Hepatic stellate cell (primary cell): ENCODE results near the gene TMEM232.
A peak's percentile ranks its signal among the peaks of the same experiment; 100 is the strongest.

Experiments used
- DNase-seq: peaks from one replicate; pipeline ENCODE4 v3.0.0; 2011; ENCODE audit warnings: low spot score

Gene TMEM232

DNA sequence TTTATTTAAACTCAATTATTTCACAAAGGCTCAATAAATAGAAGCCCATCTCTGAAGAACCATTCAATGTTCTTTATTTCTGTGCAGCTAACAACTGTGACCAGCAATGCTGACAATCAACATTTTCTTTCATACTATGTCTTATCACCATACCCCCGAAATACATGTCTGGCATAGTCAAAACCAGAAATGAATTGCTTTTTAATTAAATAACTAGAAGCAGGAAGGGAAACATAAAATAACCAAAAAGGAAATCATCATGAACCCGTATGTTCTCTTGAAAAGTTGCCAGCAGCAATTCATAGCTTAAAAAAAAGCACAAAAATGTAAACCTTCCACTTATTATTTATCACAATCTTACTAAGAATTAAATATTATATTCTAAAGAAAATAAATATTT is 212.4 kb downstream of the TMEM232 start:
- DNase-seq = no peak

DNA sequence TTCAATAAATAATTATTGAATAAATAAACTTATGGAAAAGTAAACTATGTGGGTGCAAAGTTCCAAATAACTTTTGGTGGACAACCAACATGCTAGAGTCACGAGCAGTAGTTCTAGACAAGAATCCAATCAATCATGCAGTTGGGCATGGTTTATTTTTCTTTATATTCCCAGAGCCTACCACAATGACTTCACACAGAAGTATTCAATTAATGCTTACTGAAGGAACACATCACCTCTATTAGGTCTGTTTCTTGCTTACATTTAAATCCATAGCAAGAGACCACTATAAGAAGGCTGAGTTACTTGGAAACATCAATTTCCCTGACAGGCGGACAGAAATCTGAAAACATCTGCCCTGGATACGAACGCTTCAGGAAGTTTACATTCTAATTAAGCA is 214.2 kb downstream of the TMEM232 start:
- no peak for DNase-seq

DNA sequence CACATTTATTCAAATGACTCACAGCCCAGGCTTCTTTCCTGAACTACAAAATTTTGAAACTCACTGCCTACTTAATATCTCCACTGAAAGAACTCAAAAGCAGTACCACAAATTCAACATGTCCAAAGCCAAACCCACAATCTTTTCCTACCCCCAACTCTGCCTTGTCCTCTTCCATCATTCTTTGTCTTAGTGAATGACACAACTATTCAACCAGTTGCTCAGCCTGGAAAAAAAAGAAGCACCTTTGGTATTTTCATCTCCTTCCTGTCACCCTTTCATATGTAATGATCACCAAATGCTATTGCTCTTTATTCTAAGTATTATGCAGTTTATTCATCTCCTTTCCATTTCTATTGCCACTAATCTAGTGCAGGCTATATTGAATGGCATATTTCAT is 216.3 kb downstream of the TMEM232 start:
- DNase-seq = no peak

DNA sequence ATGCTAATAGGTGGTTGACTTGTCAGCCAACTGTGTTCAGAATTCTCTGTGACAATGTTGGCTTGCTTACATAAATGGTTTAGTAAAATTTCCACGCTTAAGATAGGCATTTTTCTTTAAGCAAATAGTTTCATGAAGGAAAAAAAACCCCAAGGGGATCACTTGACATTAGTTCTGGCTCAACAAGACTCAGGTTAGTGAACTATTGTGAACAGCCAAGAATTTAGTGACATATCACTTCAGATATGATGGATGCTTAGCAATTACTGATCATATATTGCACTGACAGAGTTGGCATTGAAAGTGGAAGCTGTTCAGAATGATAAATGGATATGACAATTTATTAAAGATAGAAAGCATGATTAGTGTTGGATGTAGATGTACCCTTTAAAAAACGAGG is 218.5 kb downstream of the TMEM232 start:
- DNase-seq = no peak

DNA sequence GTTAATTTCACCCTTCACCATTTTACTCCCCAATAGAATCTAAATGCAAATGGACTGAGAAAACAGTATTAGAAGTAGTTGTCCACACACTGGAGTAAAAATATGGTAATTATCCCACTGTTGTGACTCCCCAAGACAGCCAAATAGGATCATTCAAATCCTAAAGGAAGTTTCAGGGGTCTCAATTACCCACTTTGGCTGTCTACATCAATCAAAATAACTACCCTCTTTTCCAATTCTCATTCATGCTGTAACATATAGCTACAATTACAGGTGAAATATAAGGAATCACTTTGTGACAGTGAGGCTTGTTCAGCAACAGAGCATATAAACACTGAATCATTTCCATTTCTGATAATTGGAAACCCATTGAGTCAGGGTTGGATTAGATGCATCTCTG is 220.1 kb downstream of the TMEM232 start:
- no peak for DNase-seq

- DNase-seq = no peak
Observed at GRCh38 chr5:110496276-110496675, 230.2 kb downstream of the TMEM232 start.

DNA sequence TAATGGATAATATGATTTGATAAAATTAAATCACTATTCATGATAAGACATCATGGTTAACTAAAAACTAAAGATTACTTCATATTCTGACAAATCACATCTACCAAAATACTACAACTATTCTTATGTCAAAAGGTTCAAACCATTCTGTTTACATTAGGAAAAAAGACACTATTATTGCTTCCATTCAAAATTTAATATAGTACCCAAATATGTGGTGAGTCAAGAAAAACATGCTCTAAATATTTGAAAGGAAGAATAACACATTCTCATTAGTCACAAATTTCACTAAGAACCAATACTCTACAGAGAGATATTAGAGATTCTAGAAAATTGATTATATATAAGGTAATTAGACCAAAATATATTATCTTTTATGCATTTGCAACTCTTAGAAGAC is 234.0 kb downstream of the TMEM232 start:
- no peak for DNase-seq

GRCh38 chr5:110478895-110479294 is 247.6 kb downstream of the TMEM232 start:
- peak; percentile 21 for DNase-seq

GRCh38 chr5:110477911-110478310 is 248.6 kb downstream of the TMEM232 start:
- no peak for DNase-seq

DNA sequence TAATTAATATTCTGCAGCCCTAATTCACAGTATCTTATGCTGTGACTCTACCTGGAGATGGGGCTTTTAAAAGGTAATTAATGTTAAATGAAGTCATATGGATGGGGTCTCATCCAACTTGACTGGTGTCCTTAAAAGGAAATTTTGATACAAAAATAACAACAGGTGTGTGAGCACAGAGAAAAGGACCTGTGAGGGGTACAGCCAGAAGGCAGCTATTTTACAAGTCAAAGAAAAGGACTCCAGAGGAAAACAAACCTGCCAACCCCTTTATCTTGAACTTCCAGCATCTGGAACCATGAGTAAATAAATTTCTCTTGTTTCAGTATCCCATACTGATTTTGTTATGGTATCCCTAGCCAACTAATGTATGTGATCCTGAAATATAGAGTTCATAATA is 250.3 kb downstream of the TMEM232 start:
- no peak for DNase-seq

DNA sequence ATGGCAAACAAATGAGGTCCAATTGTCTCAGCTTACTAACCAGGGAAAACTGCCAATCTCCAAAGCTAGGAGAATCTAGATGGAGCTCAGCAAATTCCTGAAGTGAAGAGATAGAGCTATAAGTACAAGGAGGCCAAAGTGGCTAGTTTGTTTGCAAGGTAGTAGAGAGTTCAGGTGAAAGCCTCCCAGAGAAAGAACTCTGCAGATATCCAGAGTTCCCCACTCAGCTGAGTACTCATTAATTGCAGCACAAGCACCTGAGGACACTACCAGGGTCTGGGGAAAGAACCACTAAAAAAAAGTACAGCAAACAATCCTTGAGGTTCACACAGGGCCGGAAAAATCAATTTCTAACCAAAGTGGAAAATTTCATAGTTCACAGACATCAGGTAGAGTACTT is 250.9 kb downstream of the TMEM232 start:
- DNase-seq = no peak

DNA sequence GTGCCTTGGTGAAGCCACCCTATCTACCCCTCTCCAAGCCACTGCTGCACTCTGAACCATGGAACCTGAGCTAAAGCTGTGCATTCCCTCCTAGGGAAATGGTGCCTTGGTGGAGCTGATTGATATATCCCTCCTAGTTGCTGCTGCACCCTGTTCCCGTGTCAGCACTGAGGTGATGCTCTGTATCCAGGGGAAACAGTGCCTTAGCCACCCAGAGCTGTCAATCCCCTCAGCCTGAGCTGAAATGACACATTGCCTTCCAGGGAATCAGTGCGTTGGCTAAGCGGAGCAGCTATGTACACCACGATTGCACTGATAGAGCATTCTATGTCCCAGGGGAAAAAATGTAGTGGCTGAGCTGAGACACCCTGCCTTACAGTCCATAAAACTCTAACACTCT is 257.0 kb downstream of the TMEM232 start:
- no peak for DNase-seq

DNA sequence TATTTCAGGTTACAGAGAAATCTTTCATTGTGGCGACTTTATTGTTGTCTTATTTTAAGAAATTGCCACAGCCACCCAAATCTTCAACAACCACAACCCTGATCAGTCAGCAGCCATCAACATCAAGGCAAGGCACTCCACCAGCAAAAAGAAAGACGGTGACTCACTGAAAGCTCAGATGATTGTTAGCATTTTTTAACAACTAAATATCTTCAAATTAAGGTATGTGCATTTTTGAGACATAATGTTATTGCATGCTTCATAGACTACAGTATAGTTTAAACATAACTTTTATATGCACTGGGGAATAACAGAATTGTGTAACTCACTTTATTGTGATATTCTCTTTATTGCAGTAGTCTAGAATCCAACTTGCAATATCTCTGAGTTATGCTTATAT is 263.4 kb downstream of the TMEM232 start:
- peak; percentile 6 for DNase-seq

GRCh38 chr5:110460837-110461236 is 265.6 kb downstream of the TMEM232 start:
- no peak for DNase-seq

DNA sequence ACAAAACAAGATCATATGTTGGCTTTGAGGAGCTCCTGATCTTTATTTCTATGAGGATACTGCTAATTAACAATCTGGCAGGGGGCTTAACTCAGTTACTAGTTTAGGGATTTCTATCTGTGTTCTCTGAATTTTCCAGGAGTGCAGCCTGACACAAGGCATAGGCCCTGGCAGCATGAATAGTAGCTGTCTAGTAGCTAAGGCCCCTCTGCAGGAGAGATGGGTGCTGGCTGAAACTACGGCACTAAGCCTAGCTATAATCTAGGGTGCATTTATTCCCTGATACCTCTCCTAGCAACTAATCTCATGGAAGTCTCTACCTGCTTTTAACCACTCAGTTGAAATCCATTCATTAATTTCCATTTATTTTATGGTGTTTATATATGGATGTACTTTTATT is 268.2 kb downstream of the TMEM232 start:
- no peak for DNase-seq

DNA sequence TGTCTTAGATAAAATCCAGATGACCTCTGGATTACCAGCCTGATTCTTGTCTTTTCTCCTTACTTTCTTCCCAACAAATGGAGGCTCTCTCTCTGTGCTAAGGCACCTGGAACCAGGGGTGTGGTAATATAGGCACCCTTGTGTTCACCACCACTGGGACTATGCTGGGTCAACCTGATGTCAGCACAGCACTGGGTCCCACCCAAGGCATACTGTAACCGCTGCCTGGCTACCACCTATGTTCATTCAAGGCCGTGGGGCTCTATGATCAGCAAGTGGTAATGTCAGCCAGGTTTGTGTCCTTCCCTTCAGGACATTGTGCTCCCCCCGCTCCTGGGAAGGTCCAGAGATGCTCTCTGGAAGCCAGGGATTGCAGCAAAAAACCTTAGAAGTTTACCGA is 283.6 kb downstream of the TMEM232 start:
- DNase-seq = no peak

DNA sequence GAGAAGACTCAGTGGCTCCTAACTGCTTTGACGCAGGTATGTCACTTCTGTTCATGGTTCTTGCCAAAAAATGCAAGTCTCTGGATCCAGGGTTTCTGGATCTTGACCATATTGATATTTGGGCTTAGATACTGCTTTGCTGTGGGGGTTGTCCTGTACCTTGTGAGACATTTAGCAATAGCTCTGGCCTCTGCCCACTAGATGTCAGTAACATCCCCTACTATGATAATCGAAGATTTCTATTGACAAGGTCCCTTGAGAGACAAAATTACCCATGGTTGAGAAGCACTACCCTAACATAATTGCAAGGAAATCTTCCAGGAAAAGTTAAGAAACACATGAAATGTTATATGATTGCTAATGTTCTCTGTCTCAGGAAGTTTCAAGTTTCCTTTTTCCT is 285.4 kb downstream of the TMEM232 start:
- peak; percentile 3 for DNase-seq

DNA sequence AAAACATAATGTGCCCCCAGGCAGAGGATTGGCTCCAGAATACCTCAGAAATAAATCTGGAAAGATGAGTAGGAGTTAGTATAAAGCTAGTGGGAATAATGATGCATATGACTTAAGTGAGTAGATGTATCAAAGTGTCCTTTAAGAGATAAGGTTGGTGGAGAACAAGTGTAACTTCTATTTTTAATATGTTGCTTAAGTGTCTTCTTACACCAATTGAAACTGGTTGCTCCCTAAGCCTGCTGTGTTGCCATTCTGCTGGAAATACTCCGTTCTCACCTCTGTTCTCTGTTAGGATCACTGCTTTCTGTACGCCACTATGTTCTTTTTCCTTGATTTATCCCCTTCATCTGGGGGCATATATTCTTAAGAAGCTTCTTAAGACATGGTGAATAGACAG is 286.4 kb downstream of the TMEM232 start:
- no peak for DNase-seq

GRCh38 chr5:110439296-110439695 is 287.2 kb downstream of the TMEM232 start:
- no peak for DNase-seq

DNA sequence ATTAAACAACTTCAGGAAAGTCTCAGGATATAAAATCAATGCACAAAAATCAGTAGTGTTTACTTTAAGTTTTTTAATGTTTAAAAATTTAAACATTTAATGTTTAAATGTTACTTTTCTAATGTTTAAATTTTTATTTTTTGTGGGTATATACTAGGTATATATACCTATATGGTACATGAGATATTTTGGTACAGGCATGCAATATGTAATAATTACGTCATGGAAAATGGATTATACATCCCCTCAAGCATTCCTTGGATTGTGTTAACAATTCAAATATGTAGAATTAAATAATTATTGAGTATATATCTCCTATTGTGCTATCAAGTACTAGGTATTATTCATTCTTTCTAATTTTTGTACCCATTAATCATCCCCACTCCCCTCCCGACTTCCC is 291.3 kb downstream of the TMEM232 start:
- no peak for DNase-seq

DNA sequence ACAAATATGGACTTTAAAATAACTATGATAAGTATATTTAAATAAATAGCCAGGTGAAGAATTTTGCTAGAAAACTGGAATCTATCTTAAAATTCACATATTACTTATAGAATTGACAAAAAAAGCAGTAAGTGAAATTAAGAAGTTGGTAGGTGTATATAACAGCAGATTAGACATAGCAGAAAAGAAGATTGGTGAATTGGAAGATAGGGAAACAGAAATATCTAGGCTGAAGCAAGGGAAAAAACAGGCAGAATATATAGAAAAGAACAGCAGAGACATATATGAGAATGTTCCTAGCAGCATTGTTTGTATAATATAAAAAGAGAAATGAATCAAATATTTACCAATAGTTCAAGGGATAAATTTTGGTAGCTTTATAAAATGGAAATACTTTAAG is 294.9 kb downstream of the TMEM232 start:
- DNase-seq = no peak

- DNase-seq = peak; percentile 7
Observed at GRCh38 chr5:110414360-110414759, 312.1 kb downstream of the TMEM232 start.

- peak; percentile 18 for DNase-seq
Observed at GRCh38 chr5:110413856-110414255, 312.6 kb downstream of the TMEM232 start.

DNA sequence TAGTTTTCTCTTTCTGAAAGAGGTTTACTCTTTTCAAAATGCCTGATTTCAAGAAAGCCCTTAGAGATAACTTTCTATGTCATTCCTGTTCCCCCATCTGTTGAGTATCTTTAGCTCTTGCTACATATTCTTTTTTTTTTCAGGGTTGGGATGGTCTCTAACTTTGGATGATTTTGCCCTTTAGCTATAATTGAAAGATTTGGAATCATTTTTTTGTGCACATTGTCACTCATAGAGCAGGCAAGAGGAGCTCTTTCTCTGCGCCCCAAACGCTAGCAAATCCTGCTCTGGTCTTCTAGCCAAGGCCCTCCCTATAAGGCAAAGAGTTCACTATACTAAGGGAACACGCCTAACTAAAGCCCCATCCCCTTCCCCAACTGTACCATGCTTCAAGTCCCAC is 316.9 kb downstream of the TMEM232 start:
- DNase-seq = no peak

DNA sequence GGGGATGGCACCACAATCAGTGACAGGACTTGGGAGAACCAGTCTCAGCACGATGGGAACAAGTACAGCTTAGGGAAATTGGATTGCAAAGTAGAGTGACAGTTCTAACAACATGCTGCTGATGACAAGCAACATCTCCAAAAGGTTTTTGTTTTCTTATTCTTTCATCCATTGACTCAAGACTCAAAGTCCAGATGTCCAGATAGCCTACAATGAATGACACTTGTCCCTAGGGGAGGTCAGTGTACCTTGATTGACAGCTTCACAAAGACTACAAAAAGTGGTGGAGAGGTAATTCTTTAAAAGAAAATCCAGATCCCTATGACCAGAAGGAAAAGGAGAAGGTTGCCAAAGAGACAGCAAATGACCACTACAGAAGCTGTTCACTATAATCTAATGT is 323.9 kb downstream of the TMEM232 start:
- no peak for DNase-seq
